Nephron progenitor cell (in vitro differentiated cells): ENCODE data around the gene INTS14.

Source experiments
- DNase-seq: peaks from one replicate; pipeline ENCODE4 v3.0.0; 2021
- H3K27ac Mint-ChIP-seq: 2 replicates; pipeline ENCODE4 v1.8.0; 2021; ENCODE audit warnings: mild to moderate bottlenecking, moderate library complexity, mixed read lengths
- H3K27me3 Mint-ChIP-seq: 2 replicates; pipeline ENCODE4 v1.8.0; 2021; ENCODE audit warnings: mild to moderate bottlenecking, low read depth, mixed read lengths; ENCODE audit not compliant: poor library complexity
- H3K36me3 Mint-ChIP-seq: 2 replicates; pipeline ENCODE4 v1.8.0; 2021; ENCODE audit warnings: low read depth, mixed read lengths
- H3K4me1 Mint-ChIP-seq: 2 replicates; pipeline ENCODE4 v1.8.0; 2021; ENCODE audit warnings: mixed read lengths
- H3K4me3 Mint-ChIP-seq: 2 replicates; pipeline ENCODE4 v1.8.0; 2021; ENCODE audit warnings: mild to moderate bottlenecking, moderate library complexity, mixed read lengths
- H3K9me3 Mint-ChIP-seq: 2 replicates; pipeline ENCODE4 v1.8.0; 2021; ENCODE audit warnings: mild to moderate bottlenecking, moderate library complexity, mixed read lengths
- CTCF ChIP-seq: fragments of 200-600 bp; sonication (generic); IDR thresholded peaks from 2 replicates; pipeline ENCODE4 v1.5.0; 2021; ENCODE audit warnings: antibody characterized with exemption

INTS14 gene

GRCh38 chr15:65530318-65531111, 80.4 kb downstream of the INTS14 start, which contains the start of gene HACD3:
TSS of gene HACD3 (plus strand) at chr15:65530463. CDS start at chr15:65530632, 169 bp downstream.
- peak; percentile 98 for DNase-seq
- peak within 1 kb of the TSS; percentile 96 for H3K27ac Mint-ChIP-seq

GRCh38 chr15:65529762-65530317, 81.1 kb downstream of the INTS14 start:
- DNase-seq, result no peak
- TF ChIP-seq CTCF, result no peak
- H3K4me3 Mint-ChIP-seq, result peak overlapping the region; percentile 72
- H3K9me3 Mint-ChIP-seq, result no peaks in the 10 kb centered on the region
- peaks cover 52% of the 10 kb centered on the region for H3K4me1 Mint-ChIP-seq
- H3K27ac Mint-ChIP-seq, result no peak overlapping the region
- H3K27me3 Mint-ChIP-seq, result peaks cover 5% of the 10 kb centered on the region
- H3K36me3 Mint-ChIP-seq, result peaks cover 9% of the 10 kb centered on the region

More at GRCh38 chr15:65530318-65531111, 80.4 kb downstream of the INTS14 start, which contains the start of gene HACD3:
- Mint-ChIP-seq H3K4me3 (peak within 1 kb of the TSS; percentile 88), H3K27me3 (peaks cover 5% of the 10 kb centered on the region), H3K9me3 (no peaks in the 10 kb centered on the region), H3K4me1 (peaks cover 52% of the 10 kb centered on the region), H3K36me3 (peaks cover 16% of the 10 kb centered on the region)
- TF ChIP-seq CTCF, result no peak
